Fibroblast of lung (primary cell): ENCODE results near the gene ISG15.

Experiments used
- CTCF ChIP-seq, 2 donors: IDR thresholded peaks in 1 of 2; conservative IDR thresholded peaks in 1 of 2; 1 replicate in 1 of 2; 2 replicates in 1 of 2; pipeline ENCODE4 v1.5.1; 2011 to 2012; ENCODE audit warnings: low read length in 2 of 2, control low read depth in 1 of 2, inconsistent platforms in 1 of 2, low read depth in 1 of 2, mild to moderate bottlenecking in 1 of 2
- EZH2 ChIP-seq: IDR thresholded peaks from 2 replicates; pipeline ENCODE4 v1.5.1; 2012; ENCODE audit warnings: low read length, control low read depth, mild to moderate bottlenecking; ENCODE audit errors: missing control alignments

DNA sequence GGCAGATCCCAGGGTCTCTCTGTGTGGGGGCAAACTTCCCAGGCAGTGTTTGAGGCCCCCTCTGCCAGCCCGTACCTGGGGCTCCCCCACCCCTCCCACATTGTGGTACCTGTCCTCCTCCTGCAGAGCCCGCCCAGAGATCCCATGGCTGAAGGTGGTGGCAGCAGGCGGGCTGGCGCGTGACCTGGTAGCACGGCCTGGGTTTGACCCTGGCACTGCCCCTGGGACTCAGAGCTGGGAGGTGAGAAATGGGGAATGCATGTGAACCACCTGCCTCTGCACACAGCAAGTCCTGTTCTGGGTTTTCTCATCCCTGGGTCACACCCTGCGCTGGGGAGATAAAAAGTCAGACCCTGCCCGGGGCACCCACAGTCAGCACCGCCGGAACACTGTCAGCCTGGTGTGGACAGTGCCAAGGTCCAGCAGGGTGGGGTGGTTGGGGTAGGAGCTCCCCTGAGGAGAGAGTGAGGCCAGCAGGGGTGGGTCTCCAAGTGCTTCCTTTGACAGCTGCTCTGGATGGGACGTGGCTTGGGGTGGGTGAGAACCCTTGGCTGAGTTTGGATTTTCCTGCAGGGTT lies 18.4 kb downstream of the ISG15 start:
- TF ChIP-seq CTCF (conservative IDR thresholded peaks at IDR 0.05 in 1 of 2, IDR thresholded peaks at IDR 0.05 in 1 of 2; ENCODE audit: low read depth in 1 of 2, low read length in 2 of 2) (no peak), EZH2 (no peak)
